Measurements from ENCODE around the gene SETD9. TPM values are rescaled to one million over a fixed set of nuclear protein-coding genes. Genes with fewer than 3 reads are reported as not detected.
A peak's percentile ranks its signal among the peaks of the same experiment; 100 is the strongest.

Gene SETD9
- total RNA-seq, 4 donors from 2014 or later, result 3.3 to 16.8 (median 8.0) TPM

DNA sequence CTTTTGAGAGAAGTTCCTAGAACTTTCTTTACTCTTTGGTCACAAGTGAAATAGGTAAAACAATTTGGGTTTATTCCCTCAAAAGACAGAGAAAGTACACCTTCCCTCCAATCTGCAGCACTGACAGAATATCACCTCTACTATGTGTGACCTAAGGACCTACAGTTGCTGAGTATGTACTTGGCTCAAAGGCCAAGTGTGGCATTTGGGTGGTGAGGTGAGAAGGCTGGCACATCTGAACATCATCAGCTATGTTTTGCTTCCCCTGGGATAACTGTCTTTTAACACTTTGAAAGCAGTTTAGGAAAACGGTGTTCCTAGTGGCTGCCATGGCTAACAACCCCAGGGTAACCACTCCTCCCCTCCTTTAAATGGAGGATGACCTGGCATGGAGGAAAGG, 24.9 kb downstream of the SETD9 start:
- TF ChIP-seq, protein P1, sequence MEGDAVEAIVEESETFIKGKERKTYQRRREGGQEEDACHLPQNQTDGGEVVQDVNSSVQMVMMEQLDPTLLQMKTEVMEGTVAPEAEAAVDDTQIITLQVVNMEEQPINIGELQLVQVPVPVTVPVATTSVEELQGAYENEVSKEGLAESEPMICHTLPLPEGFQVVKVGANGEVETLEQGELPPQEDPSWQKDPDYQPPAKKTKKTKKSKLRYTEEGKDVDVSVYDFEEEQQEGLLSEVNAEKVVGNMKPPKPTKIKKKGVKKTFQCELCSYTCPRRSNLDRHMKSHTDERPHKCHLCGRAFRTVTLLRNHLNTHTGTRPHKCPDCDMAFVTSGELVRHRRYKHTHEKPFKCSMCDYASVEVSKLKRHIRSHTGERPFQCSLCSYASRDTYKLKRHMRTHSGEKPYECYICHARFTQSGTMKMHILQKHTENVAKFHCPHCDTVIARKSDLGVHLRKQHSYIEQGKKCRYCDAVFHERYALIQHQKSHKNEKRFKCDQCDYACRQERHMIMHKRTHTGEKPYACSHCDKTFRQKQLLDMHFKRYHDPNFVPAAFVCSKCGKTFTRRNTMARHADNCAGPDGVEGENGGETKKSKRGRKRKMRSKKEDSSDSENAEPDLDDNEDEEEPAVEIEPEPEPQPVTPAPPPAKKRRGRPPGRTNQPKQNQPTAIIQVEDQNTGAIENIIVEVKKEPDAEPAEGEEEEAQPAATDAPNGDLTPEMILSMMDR (IDR thresholded peaks at IDR 0.05), result no peak
- Histone ChIP-seq H3K4me3 (no peak overlapping the region), H3K27me3 (no peaks in the 10 kb centered on the region), H3K4me1 (no peaks in the 10 kb centered on the region), H3K36me3 (peaks cover 2 to 93% (median 12%) of the 10 kb centered on the region in 3 donors), H3K27ac (no peak overlapping the region), H3K9me3 (no peaks in the 10 kb centered on the region)
- no peak for DNase-seq (ENCODE audit: low spot score in 2 of 2)
- 60 to 61% methylated on average over 1 of the region's 1 CpG for WGBS, 2 donors

DNA sequence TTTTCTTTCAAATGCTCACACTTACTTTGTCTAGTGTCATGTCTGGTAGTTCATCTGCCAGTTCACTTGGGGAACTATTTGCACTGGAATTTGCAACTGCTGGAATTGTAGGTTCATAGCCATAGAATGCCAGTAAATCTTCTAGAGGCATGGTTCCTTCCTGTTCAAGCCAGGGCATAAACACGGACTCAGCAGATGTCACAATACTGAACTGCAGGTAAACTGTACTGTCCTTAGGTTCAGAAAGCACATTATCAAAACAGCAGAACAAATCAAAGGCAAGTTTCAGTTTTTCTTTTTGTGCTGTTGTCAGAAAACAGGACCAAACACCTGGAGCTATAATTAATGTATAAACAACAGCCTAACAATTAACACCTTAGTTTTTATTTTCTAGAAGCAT, 29.5 kb downstream of the SETD9 start:
- TF ChIP-seq, protein P1 (IDR thresholded peaks at IDR 0.05), result no peak
- no peak for TF ChIP-seq EP300 (IDR thresholded peaks at IDR 0.05)
- no peak for TF ChIP-seq POLR2A (IDR thresholded peaks at IDR 0.05)
- H3K27ac ChIP-seq, result no peak overlapping the region
- H3K9me3 ChIP-seq, result no peaks in the 10 kb centered on the region
- H3K36me3 ChIP-seq, result peaks cover 0 to 99% (median 12%) of the 10 kb centered on the region in 3 donors
- no peaks in the 10 kb centered on the region for H3K27me3 ChIP-seq
- 81 to 100% methylated on average over 1 of the region's 1 CpG for WGBS, 2 donors
- H3K4me3 ChIP-seq, result no peak overlapping the region
- H3K4me1 ChIP-seq, result no peaks in the 10 kb centered on the region
- DNase-seq (ENCODE audit: low spot score in 2 of 2), result no peak

DNA sequence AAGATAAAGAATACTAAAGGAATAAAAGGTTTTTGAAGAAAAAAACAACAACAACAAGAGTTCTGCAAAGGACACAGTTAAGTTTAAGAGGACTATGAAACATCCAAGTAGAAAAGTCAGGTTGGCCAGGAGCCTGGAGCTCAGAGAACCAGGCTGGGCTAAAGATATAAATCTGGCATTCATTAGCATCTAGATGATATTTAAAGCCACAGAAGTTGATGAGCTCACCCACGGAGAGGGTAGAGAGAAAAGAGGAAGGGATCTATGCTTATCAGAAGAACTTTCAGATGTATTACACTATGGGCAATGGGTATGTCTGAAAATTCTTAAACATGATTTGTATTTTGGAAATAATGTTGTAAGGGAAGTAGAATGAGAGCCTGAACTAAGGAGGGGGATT, 32.6 kb downstream of the SETD9 start:
- no peak for DNase-seq (ENCODE audit: low spot score in 2 of 2)
- H3K27ac ChIP-seq, result no peak overlapping the region
- WGBS, 2 donors, result 24 to 41% methylated on average over 1 of the region's 1 CpG
- TF ChIP-seq EP300 (IDR thresholded peaks at IDR 0.05) (no peak), POLR2A (IDR thresholded peaks at IDR 0.05) (no peak)
- TF ChIP-seq, protein P1 (IDR thresholded peaks at IDR 0.05), result no peak
- H3K36me3 ChIP-seq, result peaks cover 0 to 95% (median 7%) of the 10 kb centered on the region in 3 donors
- H3K4me3 ChIP-seq, result no peak overlapping the region
- peaks cover 0 to 3% (median 0%) of the 10 kb centered on the region in 4 donors for H3K4me1 ChIP-seq
- H3K9me3 ChIP-seq, result no peaks in the 10 kb centered on the region
- no peaks in the 10 kb centered on the region for H3K27me3 ChIP-seq

DNA sequence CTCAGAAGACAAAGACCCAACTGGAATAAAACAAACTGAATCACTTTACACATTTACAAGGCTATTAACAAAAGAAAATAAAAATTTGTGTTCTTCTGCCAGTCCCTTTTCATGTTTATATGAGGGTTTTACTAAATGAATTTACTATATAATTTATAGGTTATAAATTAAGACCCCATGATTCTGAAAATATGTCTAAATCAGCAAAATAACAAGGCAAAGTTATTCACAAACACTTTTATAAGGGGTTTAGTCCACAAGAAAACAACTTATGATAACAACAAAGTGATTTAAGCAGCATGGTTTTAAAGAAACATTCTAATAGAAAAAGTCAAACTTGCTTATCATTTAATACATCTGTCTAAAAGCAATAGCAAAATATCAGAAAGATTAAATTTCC, 37.7 kb downstream of the SETD9 start:
- Histone ChIP-seq H3K36me3 (peaks cover 0 to 52% (median 5%) of the 10 kb centered on the region in 3 donors), H3K9me3 (no peaks in the 10 kb centered on the region), H3K27ac (no peak overlapping the region), H3K4me3 (no peak overlapping the region), H3K27me3 (no peaks in the 10 kb centered on the region), H3K4me1 (peaks cover 0 to 26% (median 0%) of the 10 kb centered on the region in 4 donors)
- no peak for DNase-seq (ENCODE audit: low spot score in 2 of 2)
- TF ChIP-seq, protein P1 (IDR thresholded peaks at IDR 0.05), result no peak
- TF ChIP-seq POLR2A (IDR thresholded peaks at IDR 0.05) (no peak), EP300 (IDR thresholded peaks at IDR 0.05) (no peak)

DNA sequence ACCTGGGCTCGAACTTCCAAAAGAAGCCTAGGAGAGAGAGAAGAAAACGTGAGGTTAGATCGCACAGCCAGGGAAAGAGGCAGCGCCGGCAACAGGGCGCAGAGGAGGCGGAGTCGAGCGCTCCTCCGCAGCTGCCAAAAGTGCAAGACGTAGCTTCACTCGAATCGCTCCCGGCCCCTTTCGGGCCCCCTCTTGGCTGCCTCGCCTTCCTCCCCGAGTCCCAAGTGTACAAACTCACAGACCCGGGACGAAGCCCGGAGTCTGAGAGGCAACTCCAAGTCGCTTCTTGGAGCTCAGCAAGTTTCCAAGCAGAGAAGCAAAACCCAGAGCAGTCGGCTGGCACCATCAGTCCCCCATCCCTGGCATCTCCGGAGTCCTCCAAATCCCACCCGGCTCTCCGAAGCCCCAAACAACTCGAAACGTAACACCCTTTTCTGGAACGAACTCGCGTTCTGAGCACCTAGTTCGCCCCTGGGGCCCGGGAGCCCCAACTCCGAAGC, 41.3 kb downstream of the SETD9 start:
- DNase-seq (ENCODE audit: low spot score in 2 of 2), result peak; percentile 29 to 43
- Histone ChIP-seq H3K4me3 (peak overlapping the region; percentile 80 to 96 (median 87)), H3K27me3 (no peaks in the 10 kb centered on the region), H3K4me1 (peaks cover 0 to 32% (median 0%) of the 10 kb centered on the region in 4 donors), H3K36me3 (peaks cover 0 to 15% (median 5%) of the 10 kb centered on the region in 3 donors), H3K27ac (peak overlapping the region; percentile 86 to 96 (median 89)), H3K9me3 (no peaks in the 10 kb centered on the region)
- WGBS, 2 donors, result 0 to 1% methylated on average over 32 to 33 of the region's 33 CpGs
- TF ChIP-seq POLR2A (IDR thresholded peaks at IDR 0.05) (peak in 1 of 2 donors; percentile 18), EP300 (IDR thresholded peaks at IDR 0.05) (peak in 1 of 2 donors; percentile 58)
- TF ChIP-seq, protein P1 (IDR thresholded peaks at IDR 0.05), result no peak
